ENCODE results near the gene TRIP6.
A peak's percentile ranks its signal among the peaks of the same experiment; 100 is the strongest.

The TRIP6 gene

GRCh38 chr7:100886142-100886935, 19.2 kb downstream of the TRIP6 start:
- no peak for TF ChIP-seq CTCF (conservative IDR thresholded peaks at IDR 0.05; ENCODE audit: low read depth, low read length)
- Histone ChIP-seq H3K27ac (no peak overlapping the region), H3K36me3 (ENCODE audit: insufficient read depth) (peaks cover 14% of the 10 kb centered on the region; the same call in 1 of the 2 replicates), H3K9ac (no peak overlapping the region), H3K4me1 (ENCODE audit: low read depth, poor library complexity, severe bottlenecking) (no peaks in the 10 kb centered on the region), H3K79me2 (ENCODE audit: insufficient read depth, low read depth) (peaks cover 3% of the 10 kb centered on the region; the same call in 1 of the 2 replicates), H2AFZ (ENCODE audit: low read depth) (no peak overlapping the region), H3K4me2 (no peak overlapping the region), H3K27me3 (ENCODE audit: insufficient read depth, low read depth) (peaks cover 11% of the 10 kb centered on the region), H4K20me1 (ENCODE audit: insufficient read depth) (no peaks in the 10 kb centered on the region), H3K4me3 (IDR thresholded peaks at IDR 0.05; ENCODE audit: insufficient read depth, low read depth, low read length) (no peak overlapping the region)

GRCh38 chr7:100886936-100887515, 19.8 kb downstream of the TRIP6 start:
- Histone ChIP-seq H3K9ac (no peak overlapping the region), H3K4me3 (IDR thresholded peaks at IDR 0.05; ENCODE audit: insufficient read depth, low read depth, low read length) (no peak overlapping the region), H4K20me1 (ENCODE audit: insufficient read depth) (no peaks in the 10 kb centered on the region), H3K27me3 (ENCODE audit: insufficient read depth, low read depth) (peaks cover 17% of the 10 kb centered on the region), H3K36me3 (ENCODE audit: insufficient read depth) (peaks cover 14% of the 10 kb centered on the region; the same call in 1 of the 2 replicates), H3K4me2 (no peak overlapping the region), H3K4me1 (ENCODE audit: low read depth, poor library complexity, severe bottlenecking) (no peaks in the 10 kb centered on the region), H2AFZ (ENCODE audit: low read depth) (no peak overlapping the region), H3K27ac (no peak overlapping the region), H3K79me2 (ENCODE audit: insufficient read depth, low read depth) (no peaks in the 10 kb centered on the region)
- TF ChIP-seq CTCF (conservative IDR thresholded peaks at IDR 0.05; ENCODE audit: low read depth, low read length), result no peak

- TF ChIP-seq CTCF (conservative IDR thresholded peaks at IDR 0.05; ENCODE audit: low read depth, low read length), result no peak
- Histone ChIP-seq H2AFZ (ENCODE audit: low read depth) (no peak overlapping the region), H3K36me3 (ENCODE audit: insufficient read depth) (peaks cover 14% of the 10 kb centered on the region; the same call in 1 of the 2 replicates), H3K9ac (no peak overlapping the region), H3K4me1 (ENCODE audit: low read depth, poor library complexity, severe bottlenecking) (no peaks in the 10 kb centered on the region), H3K79me2 (ENCODE audit: insufficient read depth, low read depth) (no peaks in the 10 kb centered on the region), H3K4me2 (no peak overlapping the region), H3K4me3 (IDR thresholded peaks at IDR 0.05; ENCODE audit: insufficient read depth, low read depth, low read length) (no peak overlapping the region), H3K27ac (no peak overlapping the region), H4K20me1 (ENCODE audit: insufficient read depth) (no peaks in the 10 kb centered on the region), H3K27me3 (ENCODE audit: insufficient read depth, low read depth) (peaks cover 24% of the 10 kb centered on the region)
Measured at GRCh38 chr7:100887516-100888290, 20.5 kb downstream of the TRIP6 start.

GRCh38 chr7:100888291-100888987, 21.3 kb downstream of the TRIP6 start:
- no peak overlapping the region for H3K4me3 ChIP-seq (IDR thresholded peaks at IDR 0.05; ENCODE audit: insufficient read depth, low read depth, low read length)
- peaks cover 14% of the 10 kb centered on the region; the same call in 1 of the 2 replicates for H3K36me3 ChIP-seq (ENCODE audit: insufficient read depth)
- no peak for TF ChIP-seq CTCF (conservative IDR thresholded peaks at IDR 0.05; ENCODE audit: low read depth, low read length)
- H3K9ac ChIP-seq, result no peak overlapping the region
- peak overlapping the region; percentile 76; the same call in 1 of the 2 replicates for H3K4me2 ChIP-seq
- no peak overlapping the region for H2AFZ ChIP-seq (ENCODE audit: low read depth)
- no peaks in the 10 kb centered on the region for H4K20me1 ChIP-seq (ENCODE audit: insufficient read depth)
- H3K4me1 ChIP-seq (ENCODE audit: low read depth, poor library complexity, severe bottlenecking), result no peaks in the 10 kb centered on the region
- no peaks in the 10 kb centered on the region for H3K79me2 ChIP-seq (ENCODE audit: insufficient read depth, low read depth)
- no peak overlapping the region for H3K27ac ChIP-seq
- H3K27me3 ChIP-seq (ENCODE audit: insufficient read depth, low read depth), result peaks cover 30% of the 10 kb centered on the region
